Activated CD8-positive, alpha-beta memory T cell treated with anti-CD3 and anti-CD28 coated beads for 36 hours (primary cell): ENCODE measurements around the gene RAB30. TPM values are rescaled to one million over a fixed set of nuclear protein-coding genes. Genes with fewer than 3 reads are reported as not detected.

Source experiments
- CTCF ChIA-PET: fragments of 350-600 bp; sonication (Branson Sonifier 250); formaldehyde crosslinking; loops from one replicate; lab custom pipeline; 2021; ENCODE audit warnings: antibody characterized with exemption; lab: Charles Lee
- POLR2A ChIA-PET: fragments of 350-600 bp; sonication (Branson Sonifier 250); formaldehyde crosslinking; loops from one replicate; lab custom pipeline; 2021; ENCODE audit warnings: antibody characterized with exemption; lab: Charles Lee
- total RNA-seq, 2 experiments: library from RNA; stranded (reverse); gene quantifications; one replicate each; pipeline ENCODE4 v1.2.3, GENCODE V29; 2021

The RAB30 gene
- total RNA-seq, 2 experiments from 2014 or later: 12.9 to 14.3 TPM

- POLR2A ChIA-PET: no interaction called here
- CTCF ChIA-PET: interaction anchor here (1.0 to 1.2 kb wide), 3 partner anchors 71 to 215 kb away, joined by 3 to 4 read pairs (median 3); no protein-coding TSS in a partner anchor
Measured at GRCh38 chr11:82939456-82939855, 132.2 kb downstream of the RAB30 start.

DNA sequence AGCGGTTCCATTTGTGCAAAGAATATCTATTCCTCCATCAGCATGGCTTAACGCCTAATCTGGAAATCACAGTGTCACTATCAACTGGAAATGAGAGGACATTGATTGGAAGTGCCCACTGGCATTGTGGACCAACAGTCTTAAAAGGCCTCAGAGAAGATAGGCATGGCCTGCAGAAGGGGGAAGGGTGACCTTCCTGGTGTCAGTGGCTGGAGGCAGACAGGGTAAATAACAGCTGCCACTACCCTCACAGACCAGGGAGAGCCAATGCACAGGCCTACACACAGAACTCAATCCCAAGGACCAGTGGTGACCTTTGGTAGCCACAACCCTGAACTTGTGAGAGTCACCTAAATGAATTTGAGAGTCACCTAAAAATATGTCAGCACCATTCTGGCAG is 134.1 kb downstream of the RAB30 start:
- ChIA-PET CTCF (interaction anchor here (0.9 kb wide), 1 partner anchor 9 kb away, joined by 4 read pairs; no protein-coding TSS in a partner anchor), POLR2A (no interaction called here)

DNA sequence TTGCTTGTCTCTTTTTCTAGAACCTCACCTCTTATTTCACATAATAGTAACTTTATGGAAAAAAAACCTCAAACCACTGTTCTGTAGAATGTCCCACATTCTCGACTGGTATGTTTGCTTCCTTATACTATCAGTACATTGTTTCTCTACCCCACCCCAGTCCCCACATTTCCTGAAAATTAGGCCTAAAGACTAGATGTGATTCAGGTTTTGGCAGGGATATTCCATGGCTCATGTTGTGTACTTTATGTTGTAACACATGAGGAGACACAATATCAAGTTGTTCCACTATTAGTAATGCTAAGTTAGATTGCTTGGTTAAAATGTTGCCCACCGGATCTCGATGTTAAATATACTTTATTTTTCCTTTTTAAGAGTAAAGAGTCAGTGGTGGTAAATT is 135.4 kb downstream of the RAB30 start:
- ChIA-PET CTCF (no interaction called here), POLR2A (no interaction called here)

DNA sequence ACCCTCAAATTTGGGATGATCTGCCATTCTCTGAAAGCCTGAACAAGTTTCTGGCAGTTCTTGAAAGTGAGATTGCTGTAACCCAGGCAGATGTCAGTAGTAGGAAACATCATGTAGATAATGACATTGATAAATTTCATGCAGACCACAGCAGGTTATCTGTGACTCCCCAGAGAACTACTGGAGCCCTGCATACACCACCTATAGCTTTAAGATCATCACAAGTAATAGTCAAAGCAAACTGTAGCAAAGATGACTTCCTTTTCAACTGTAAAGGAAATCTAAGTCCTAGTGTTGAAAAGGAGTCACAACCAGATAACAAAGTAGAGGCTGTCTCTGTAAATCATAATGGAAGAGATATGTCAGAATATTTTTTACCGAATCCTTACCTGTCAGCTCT is 139.1 kb downstream of the RAB30 start:
- ChIA-PET POLR2A (no interaction called here), CTCF (interaction anchor here (0.5 kb wide), 1 partner anchor 25 kb away, joined by 3 read pairs; no protein-coding TSS in a partner anchor)

- CTCF ChIA-PET: interaction anchor here (0.6 kb wide), 1 partner anchor 17 kb away, joined by 4 read pairs; no protein-coding TSS in a partner anchor
Measured at GRCh38 chr11:82930734-82931133, 141.0 kb downstream of the RAB30 start.

DNA sequence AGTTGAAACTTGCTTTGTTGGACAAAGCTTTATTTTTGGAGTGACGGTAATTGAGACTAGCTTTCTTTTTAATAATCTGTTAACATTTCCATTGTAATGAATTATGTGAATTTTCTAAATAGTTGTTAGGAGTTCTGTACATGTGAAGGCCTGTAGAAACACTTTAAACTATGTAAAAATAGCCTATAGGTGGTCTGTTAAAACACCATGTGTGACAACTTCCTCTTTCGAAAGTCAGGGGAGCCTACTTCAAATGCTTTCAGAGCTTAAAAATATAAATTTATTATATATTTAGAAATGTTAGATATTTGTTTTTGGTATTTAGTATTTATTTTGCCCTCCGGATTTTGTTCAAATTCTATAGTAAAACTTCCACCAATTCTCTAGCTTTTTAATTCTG is 141.5 kb downstream of the RAB30 start:
- ChIA-PET POLR2A (interaction anchor here (0.6 kb wide), 1 partner anchor 170 kb away, joined by 4 read pairs; no protein-coding TSS in a partner anchor), CTCF (no interaction called here)

More at GRCh38 chr11:82930734-82931133, 141.0 kb downstream of the RAB30 start:
- POLR2A ChIA-PET: interaction anchor here (0.6 kb wide), 1 partner anchor 169 kb away, joined by 4 read pairs; no protein-coding TSS in a partner anchor

GRCh38 chr11:82929121-82929520 is 142.6 kb downstream of the RAB30 start:
- CTCF ChIA-PET: no interaction called here
- POLR2A ChIA-PET: no interaction called here

DNA sequence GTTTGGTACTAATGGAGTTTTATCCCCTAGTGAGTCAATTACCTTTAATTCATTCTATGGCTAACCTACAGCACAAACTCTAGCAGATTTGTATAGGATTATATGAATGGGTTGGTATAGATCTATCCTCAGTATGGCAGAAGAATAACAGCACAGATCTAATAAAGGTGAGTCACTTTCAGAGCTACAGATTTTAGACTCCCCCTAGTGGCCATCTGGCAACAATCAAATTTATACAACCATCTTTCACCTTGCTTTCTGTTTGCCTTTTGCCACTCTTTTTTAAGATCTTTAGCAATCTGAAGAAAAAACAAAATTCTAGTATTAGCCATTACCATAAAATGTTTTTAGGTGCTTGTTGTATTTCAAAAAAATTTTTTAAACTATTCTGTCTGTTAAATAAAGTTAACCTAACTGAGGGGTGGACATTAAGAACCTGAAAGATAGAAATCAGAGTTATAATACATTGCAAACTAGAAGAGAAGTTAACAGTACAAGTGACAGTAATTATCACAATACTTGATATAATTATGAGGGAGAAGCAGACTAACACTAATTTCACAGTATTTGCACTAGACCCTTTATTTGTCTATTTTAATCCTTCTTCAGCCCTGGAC is 144.3 kb downstream of the RAB30 start:
- ChIA-PET POLR2A (no interaction called here), CTCF (interaction anchor here (1.0 kb wide), 2 partner anchors 27 to 245 kb away, joined by 3 to 4 read pairs; partner anchors contain the start of genes DDIAS and PRCP)

DNA sequence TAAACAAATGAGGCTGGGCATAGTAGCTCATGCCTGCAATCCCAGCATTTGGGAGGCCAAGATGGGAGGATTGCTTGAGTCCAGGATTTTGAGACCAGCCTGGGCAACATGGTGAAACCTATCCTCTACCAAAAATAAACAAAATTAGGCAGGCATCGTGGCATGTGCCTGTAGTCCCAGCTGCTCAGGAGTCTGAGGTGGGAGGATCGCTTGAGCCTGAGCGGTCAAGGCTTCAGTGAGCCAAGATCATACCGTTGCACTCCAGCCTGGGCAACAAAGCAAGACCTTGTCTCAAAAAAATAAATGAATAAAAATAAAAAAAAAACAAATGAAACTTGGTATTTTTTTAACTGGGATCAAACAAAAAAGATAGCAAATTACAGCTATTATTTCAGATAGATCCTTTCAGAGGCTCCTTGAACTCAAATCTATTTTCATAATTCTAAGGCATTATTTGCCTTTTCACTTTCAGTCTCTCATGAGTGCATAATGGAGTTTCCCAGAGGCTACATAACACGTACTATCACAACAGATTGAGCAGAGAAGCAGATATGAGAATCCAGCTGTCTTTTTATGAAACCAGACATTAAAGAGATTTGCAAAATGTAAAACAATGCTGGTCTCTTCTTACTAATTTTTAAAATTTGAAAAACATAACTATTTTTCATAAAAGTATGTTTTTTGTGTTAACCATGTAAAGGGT is 147.0 kb downstream of the RAB30 start:
- ChIA-PET POLR2A (no interaction called here), CTCF (interaction anchor here (1.1 to 1.7 kb wide), 2 partner anchors 16 to 57 kb away, joined by 3 to 5 read pairs; no protein-coding TSS in a partner anchor)

Other genes starting within 250 kb of the RAB30 start
- 10 to 100 TPM; 26.7 to 28.4 TPM for gene PRCP, start 171.5 kb downstream of the RAB30 start, total RNA-seq
- 10 to 100 TPM; 28.5 to 30.0 TPM for gene DDIAS, start 170.2 kb downstream of the RAB30 start, total RNA-seq
- 10 to 100 TPM; 49.6 to 51.9 TPM for gene PCF11, start 85.2 kb upstream of the RAB30 start, total RNA-seq
- 1 to 10 TPM; 8.9 to 9.0 TPM for gene ANKRD42, start 121.8 kb upstream of the RAB30 start, total RNA-seq
- 10 to 100 TPM; 29.1 to 32.0 TPM for gene CCDC90B, start 214.5 kb upstream of the RAB30 start, total RNA-seq